KMS-11 (cell line): ENCODE results near the gene CADPS2.

ENCODE experiments used
- H2AFZ ChIP-seq: fragments of 200-600 bp; sonication (generic); 2 replicates; pipeline ENCODE4 v1.6.1; 2016; ENCODE audit warnings: antibody characterized with exemption, mixed run types, low read depth
- H3K27ac ChIP-seq: fragments of 200-600 bp; sonication (generic); 2 replicates; pipeline ENCODE4 v1.6.1; 2016; ENCODE audit warnings: mild to moderate bottlenecking, mixed run types
- H3K27me3 ChIP-seq: fragments of 200-600 bp; sonication (generic); 2 replicates; pipeline ENCODE4 v1.6.1; 2017; ENCODE audit warnings: mild to moderate bottlenecking, low read depth, mixed run types, moderate library complexity; ENCODE audit not compliant: insufficient read depth
- H3K36me3 ChIP-seq: fragments of 200-600 bp; sonication (generic); 2 replicates; pipeline ENCODE4 v1.6.1; 2017; ENCODE audit warnings: mild to moderate bottlenecking, mixed run types; ENCODE audit not compliant: insufficient read depth
- H3K4me1 ChIP-seq: fragments of 200-600 bp; sonication (generic); 2 replicates; pipeline ENCODE4 v1.6.1; 2016; ENCODE audit warnings: mild to moderate bottlenecking, low read depth, mixed run types; ENCODE audit not compliant: poor library complexity, severe bottlenecking
- H3K4me2 ChIP-seq: fragments of 200-600 bp; sonication (generic); 2 replicates; pipeline ENCODE4 v1.7.0; 2016; ENCODE audit warnings: mild to moderate bottlenecking, mixed run types
- H3K4me3 ChIP-seq: fragments of 200-600 bp; sonication (generic); IDR thresholded peaks from 2 replicates; pipeline ENCODE4 v1.6.1; 2017; ENCODE audit warnings: low read depth, low read length, mixed read lengths; ENCODE audit not compliant: insufficient read depth
- H3K79me2 ChIP-seq: fragments of 200-600 bp; sonication (generic); 2 replicates; pipeline ENCODE4 v1.6.1; 2016; ENCODE audit warnings: low read depth, mixed run types; ENCODE audit not compliant: insufficient read depth
- H3K9ac ChIP-seq: fragments of 200-600 bp; sonication (generic); 2 replicates; pipeline ENCODE4 v1.6.1; 2016; ENCODE audit warnings: mild to moderate bottlenecking, mixed run types
- H4K20me1 ChIP-seq: fragments of 200-600 bp; sonication (generic); 2 replicates; pipeline ENCODE4 v1.6.1; 2016; ENCODE audit warnings: mild to moderate bottlenecking, mixed run types; ENCODE audit not compliant: insufficient read depth
- CTCF ChIP-seq: fragments of 200-600 bp; sonication (generic); conservative IDR thresholded peaks from 2 replicates; pipeline ENCODE4 v1.6.1; 2017; ENCODE audit warnings: low read depth, mild to moderate bottlenecking, antibody characterized with exemption, low read length, moderate library complexity, mixed read lengths

Gene CADPS2

DNA sequence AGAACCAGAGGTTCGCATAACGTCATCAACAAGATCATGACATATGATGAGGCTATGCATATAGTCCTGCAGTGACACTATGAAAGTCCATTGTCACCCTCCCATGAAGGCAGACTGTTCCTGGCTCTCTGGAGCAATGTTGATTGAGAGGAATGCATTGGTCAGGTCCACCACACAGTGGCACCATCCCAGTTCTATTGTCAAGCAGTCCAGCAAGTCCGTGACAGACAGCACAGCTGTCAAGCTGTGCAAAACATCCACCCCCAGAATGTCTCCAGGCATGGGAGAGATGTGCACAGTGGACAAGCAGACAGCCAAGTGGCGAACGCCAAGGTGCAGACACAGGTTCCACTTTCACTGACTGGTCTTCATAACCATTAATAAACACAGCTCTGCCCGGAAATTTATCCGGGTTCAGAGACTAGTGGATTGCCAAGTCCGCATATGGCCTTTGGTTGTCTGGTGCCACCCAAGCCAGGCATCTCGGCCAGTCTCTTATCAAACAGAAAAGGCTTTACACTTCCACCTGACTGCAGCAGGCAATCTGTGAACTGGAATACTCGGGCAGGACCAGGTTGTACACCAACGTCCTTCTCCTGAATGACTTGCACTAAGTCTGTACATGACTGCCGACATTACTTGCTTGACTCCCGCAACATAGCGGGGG lies 194.6 kb downstream of the CADPS2 start:
- Histone ChIP-seq H3K4me2 (no peak overlapping the region), H4K20me1 (no peaks in the 10 kb centered on the region), H3K36me3 (no peaks in the 10 kb centered on the region), H3K27me3 (no peaks in the 10 kb centered on the region), H3K79me2 (no peaks in the 10 kb centered on the region), H3K9ac (no peak overlapping the region), H3K27ac (no peak overlapping the region), H3K4me1 (no peaks in the 10 kb centered on the region), H2AFZ (no peak overlapping the region), H3K4me3 (no peak overlapping the region)
- TF ChIP-seq CTCF, result no peak

GRCh38 chr7:122689346-122690109 lies 196.7 kb downstream of the CADPS2 start:
- no peaks in the 10 kb centered on the region for H3K4me1 ChIP-seq
- H3K4me2 ChIP-seq, result no peak overlapping the region
- no peak overlapping the region for H3K4me3 ChIP-seq
- H3K36me3 ChIP-seq, result no peaks in the 10 kb centered on the region
- H2AFZ ChIP-seq, result no peak overlapping the region
- no peaks in the 10 kb centered on the region for H4K20me1 ChIP-seq
- H3K79me2 ChIP-seq, result no peaks in the 10 kb centered on the region
- no peak overlapping the region for H3K9ac ChIP-seq
- no peaks in the 10 kb centered on the region for H3K27me3 ChIP-seq
- no peak overlapping the region for H3K27ac ChIP-seq
- no peak for TF ChIP-seq CTCF

- no peak overlapping the region for H3K4me2 ChIP-seq
- no peaks in the 10 kb centered on the region for H3K4me1 ChIP-seq
- H3K27ac ChIP-seq, result no peak overlapping the region
- TF ChIP-seq CTCF, result no peak
- no peaks in the 10 kb centered on the region for H3K79me2 ChIP-seq
- H3K4me3 ChIP-seq, result no peak overlapping the region
- no peak overlapping the region for H2AFZ ChIP-seq
- no peaks in the 10 kb centered on the region for H4K20me1 ChIP-seq
- no peaks in the 10 kb centered on the region for H3K27me3 ChIP-seq
- no peak overlapping the region for H3K9ac ChIP-seq
- no peaks in the 10 kb centered on the region for H3K36me3 ChIP-seq
These were observed 197.8 kb downstream of the CADPS2 start for GRCh38 chr7:122688400-122688998.

DNA sequence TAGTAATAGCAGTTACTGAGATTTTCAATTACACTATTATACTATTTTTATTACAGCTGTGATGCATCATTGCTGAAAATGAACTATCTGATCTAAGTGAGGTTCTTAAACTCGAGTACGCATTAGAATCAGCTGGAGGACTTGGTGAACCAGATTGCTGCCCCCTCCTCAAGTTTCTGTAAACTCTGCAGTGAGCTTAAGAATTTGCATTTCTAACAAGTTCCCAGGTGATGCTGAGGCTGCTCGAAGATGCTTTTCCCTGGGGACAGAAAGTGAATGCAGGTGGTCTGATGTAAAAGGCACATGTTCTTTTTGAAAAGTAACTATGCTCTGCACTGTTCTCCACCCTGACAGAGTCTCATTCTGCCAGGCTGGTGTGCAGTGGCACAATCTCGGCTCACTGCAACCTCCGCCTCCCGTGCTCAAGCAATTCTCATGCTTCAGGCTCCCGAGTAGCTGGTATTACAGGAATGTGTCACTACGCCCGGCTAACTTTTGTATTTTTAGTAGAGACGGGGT lies 199.8 kb downstream of the CADPS2 start:
- no peak overlapping the region for H3K4me2 ChIP-seq
- H3K9ac ChIP-seq, result no peak overlapping the region
- no peaks in the 10 kb centered on the region for H4K20me1 ChIP-seq
- H3K36me3 ChIP-seq, result no peaks in the 10 kb centered on the region
- no peak for TF ChIP-seq CTCF
- no peaks in the 10 kb centered on the region for H3K4me1 ChIP-seq
- H2AFZ ChIP-seq, result no peak overlapping the region
- no peaks in the 10 kb centered on the region for H3K27me3 ChIP-seq
- no peaks in the 10 kb centered on the region for H3K79me2 ChIP-seq
- no peak overlapping the region for H3K4me3 ChIP-seq
- no peak overlapping the region for H3K27ac ChIP-seq
